HepG2 (cell line): ENCODE data around the gene MGAT1. TPM values are rescaled to one million over a fixed set of nuclear protein-coding genes. Genes with fewer than 3 reads are reported as not detected.

Experiments used
- CENPBD1 ChIP-seq: sonication (generic); formaldehyde crosslinking; IDR thresholded peaks from 2 replicates; pipeline ENCODE4 v1.8.0; 2022; ENCODE audit warnings: missing genetic modification reagents, low read depth, mild to moderate bottlenecking, borderline replicate concordance
- FOXK2 ChIP-seq: fragments of 450-650 bp; IDR thresholded peaks from 2 replicates; pipeline ENCODE4 v1.6.1; 2016
- HCFC1 ChIP-seq: fragments of 150-350 bp; IDR thresholded peaks from 2 replicates; pipeline ENCODE4 v1.6.1; 2014; ENCODE audit warnings: low read depth, low read length
- IRF9 ChIP-seq: sonication (generic); formaldehyde crosslinking; IDR thresholded peaks from 2 replicates; pipeline ENCODE4 v1.8.0; 2022; ENCODE audit warnings: missing genetic modification reagents, mild to moderate bottlenecking, borderline replicate concordance
- KDM5A ChIP-seq: fragments of 200-600 bp; sonication (generic); IDR thresholded peaks from 2 replicates; pipeline ENCODE4 v1.7.0; 2018; ENCODE audit warnings: antibody characterized with exemption, mild to moderate bottlenecking, low read length, borderline replicate concordance
- MZF1 ChIP-seq: sonication (generic); formaldehyde crosslinking; IDR thresholded peaks from 2 replicates; pipeline ENCODE4 v1.8.1; 2023; ENCODE audit warnings: mild to moderate bottlenecking, missing genetic modification reagents, borderline replicate concordance
- PATZ1 ChIP-seq: sonication (generic); formaldehyde crosslinking; IDR thresholded peaks from 2 replicates; pipeline ENCODE4 v1.4.0; 2020; ENCODE audit warnings: missing genetic modification reagents
- PAXIP1 ChIP-seq: sonication (generic); formaldehyde crosslinking; conservative IDR thresholded peaks from 2 replicates; pipeline ENCODE4 v1.4.0; 2020; ENCODE audit warnings: mild to moderate bottlenecking, missing genetic modification reagents, moderate library complexity
- POGZ ChIP-seq: sonication (generic); formaldehyde crosslinking; IDR thresholded peaks from 2 replicates; pipeline ENCODE4 v1.4.0; 2020; ENCODE audit warnings: mild to moderate bottlenecking, missing genetic modification reagents
- TEAD3 ChIP-seq: optimal IDR thresholded peaks from 2 replicates; pipeline ENCODE3; 2016; ENCODE audit warnings: borderline replicate concordance
- ZNF232 ChIP-seq: sonication (generic); formaldehyde crosslinking; IDR thresholded peaks from 2 replicates; pipeline ENCODE4 v1.4.0; 2020; ENCODE audit warnings: missing genetic modification reagents, borderline replicate concordance
- ZNF414 ChIP-seq: sonication (generic); formaldehyde crosslinking; IDR thresholded peaks from 2 replicates; pipeline ENCODE4 v1.5.0; 2020; ENCODE audit warnings: missing genetic modification reagents
- ZNF629 ChIP-seq: sonication (generic); formaldehyde crosslinking; conservative IDR thresholded peaks from 2 replicates; pipeline ENCODE4 v1.5.0; 2020; ENCODE audit warnings: missing genetic modification reagents
- ZSCAN25 ChIP-seq: sonication (generic); formaldehyde crosslinking; IDR thresholded peaks from 2 replicates; pipeline ENCODE4 v1.8.0; 2022; ENCODE audit warnings: mild to moderate bottlenecking, missing genetic modification reagents
- ZSCAN9 ChIP-seq: IDR thresholded peaks from 2 replicates; pipeline ENCODE4 v1.6.1; 2016; ENCODE audit warnings: borderline replicate concordance
- polyA plus RNA-seq, 8 experiments: library from polyadenylated mRNA; depleted of rRNA in 3 of 8; stranded (reverse) in 7 of 8; unstranded in 1 of 8; fragments of >200 nt; fragmentation: Illumina TruSeq in 4 of 8; extraction: Trizol in 4 of 8; gene quantifications; 2 replicates each; pipeline versions ENCODE4 v1.2.1 to v1.2.3, GENCODE V29; 2011 to 2016; ENCODE audit warnings: low read depth in 4 of 8, missing spikeins in 1 of 8, mixed read lengths in 1 of 8; ENCODE audit not compliant: insufficient read depth in 1 of 8
- total RNA-seq, 5 experiments: library from RNA; depleted of rRNA; stranded (reverse); fragments of >200 nt; fragmentation: Illumina TruSeq; extraction: Trizol; gene quantifications; 2 replicates each; pipeline ENCODE4 v1.2.3, GENCODE V29; 2016; ENCODE audit warnings: low read depth in 1 of 5
- TF ChIP-seq, protein P1 (sequence below): sonication (generic); formaldehyde crosslinking; IDR thresholded peaks from 2 replicates; pipeline ENCODE4 v1.4.0; 2020; ENCODE audit warnings: missing genetic modification reagents

The MGAT1 gene
- total and polyA plus RNA-seq, 2 of the 13 experiments (the other 11 are each of a cell fraction or from before 2014, with no cell fraction given) = 50.1 to 55.3 TPM

DNA sequence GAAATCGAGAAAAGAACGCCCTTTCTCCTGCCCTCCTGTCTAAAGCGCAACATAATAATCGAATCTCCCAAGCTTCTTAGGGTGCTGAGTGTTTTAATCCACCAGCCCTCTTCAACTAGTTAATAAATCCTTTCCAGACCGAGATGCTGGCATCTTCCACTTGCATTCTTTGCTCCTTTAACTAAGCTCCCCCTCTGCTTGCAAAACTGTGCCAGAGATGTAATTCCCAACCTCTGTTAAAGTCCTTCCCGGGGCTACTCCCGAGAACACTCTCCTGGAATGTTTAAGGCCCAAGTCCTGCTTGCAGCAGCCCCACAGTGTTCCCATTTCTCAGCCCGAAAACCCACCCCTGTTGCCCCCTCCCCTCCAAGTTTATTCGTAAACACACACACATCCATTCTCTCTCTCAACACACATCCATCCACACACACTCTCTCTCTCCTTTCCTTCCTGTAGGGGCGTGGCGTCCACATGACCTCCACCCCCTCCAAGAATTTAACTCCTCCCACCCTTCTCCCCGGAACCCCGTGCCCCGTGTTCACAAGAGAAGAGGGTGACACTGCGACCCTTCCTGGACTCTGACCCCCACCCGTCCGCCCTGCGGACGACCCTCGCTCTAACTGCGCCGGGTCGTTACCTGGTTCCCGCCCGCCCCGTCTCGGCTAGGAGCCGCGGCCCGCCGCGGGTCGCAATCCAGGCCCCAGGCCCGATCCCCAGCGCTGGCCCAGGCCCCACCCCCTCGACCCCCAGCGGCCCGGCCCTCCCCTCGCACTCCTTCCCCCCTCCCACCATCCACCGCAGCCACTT lies 7.0 kb upstream of the MGAT1 start (continued):
- TF ChIP-seq KDM5A = 0 out of 2 replicates have a peak, but pooled peaks have one; percentile 74
- TF ChIP-seq PATZ1 (CRISPR knock-in tag) = peak; percentile 81
- TF ChIP-seq FOXK2 = peak; percentile 37; the same call in 1 of the 2 replicates
- TF ChIP-seq, protein P1, sequence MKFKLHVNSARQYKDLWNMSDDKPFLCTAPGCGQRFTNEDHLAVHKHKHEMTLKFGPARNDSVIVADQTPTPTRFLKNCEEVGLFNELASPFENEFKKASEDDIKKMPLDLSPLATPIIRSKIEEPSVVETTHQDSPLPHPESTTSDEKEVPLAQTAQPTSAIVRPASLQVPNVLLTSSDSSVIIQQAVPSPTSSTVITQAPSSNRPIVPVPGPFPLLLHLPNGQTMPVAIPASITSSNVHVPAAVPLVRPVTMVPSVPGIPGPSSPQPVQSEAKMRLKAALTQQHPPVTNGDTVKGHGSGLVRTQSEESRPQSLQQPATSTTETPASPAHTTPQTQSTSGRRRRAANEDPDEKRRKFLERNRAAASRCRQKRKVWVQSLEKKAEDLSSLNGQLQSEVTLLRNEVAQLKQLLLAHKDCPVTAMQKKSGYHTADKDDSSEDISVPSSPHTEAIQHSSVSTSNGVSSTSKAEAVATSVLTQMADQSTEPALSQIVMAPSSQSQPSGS (CRISPR knock-in tag) = peak; percentile 2; the same call in 1 of the 2 replicates
- 0 out of 2 replicates have a peak, but pooled peaks have one; percentile 25 for TF ChIP-seq ZNF232
- no peak for TF ChIP-seq MZF1 (CRISPR knock-in tag)
- TF ChIP-seq ZNF629 (CRISPR knock-in tag) = peak; percentile 26; the same call in 1 of the 2 replicates
- peak; percentile 7; the same call in 1 of the 2 replicates for TF ChIP-seq POGZ (CRISPR knock-in tag)
- TF ChIP-seq TEAD3 (CRISPR knock-in tag) = peak; percentile 12
- 0 out of 2 replicates have a peak, but pooled peaks have one; percentile 10 for TF ChIP-seq ZNF414 (CRISPR knock-in tag)
- no peak for TF ChIP-seq HCFC1
- peak; percentile 8; the same call in 1 of the 2 replicates for TF ChIP-seq IRF9 (CRISPR knock-in tag)
- TF ChIP-seq CENPBD1 (CRISPR knock-in tag) = no peak
- TF ChIP-seq PAXIP1 (CRISPR knock-in tag) = peak; percentile 6; the same call in 1 of the 2 replicates
- no peak for TF ChIP-seq ZSCAN9 (CRISPR knock-in tag)
- no peak for TF ChIP-seq ZSCAN25
